HG02798 (cell line): ENCODE results near the gene PDSS2.

Source experiments
- ATAC-seq: cut with Tn5 transposase; IDR thresholded peaks from one replicate; pipeline ENCODE4 v1.9.1; 2021; ENCODE audit warnings: mild to moderate bottlenecking; ENCODE audit not compliant: unreplicated experiment, poor library complexity

Gene PDSS2

DNA sequence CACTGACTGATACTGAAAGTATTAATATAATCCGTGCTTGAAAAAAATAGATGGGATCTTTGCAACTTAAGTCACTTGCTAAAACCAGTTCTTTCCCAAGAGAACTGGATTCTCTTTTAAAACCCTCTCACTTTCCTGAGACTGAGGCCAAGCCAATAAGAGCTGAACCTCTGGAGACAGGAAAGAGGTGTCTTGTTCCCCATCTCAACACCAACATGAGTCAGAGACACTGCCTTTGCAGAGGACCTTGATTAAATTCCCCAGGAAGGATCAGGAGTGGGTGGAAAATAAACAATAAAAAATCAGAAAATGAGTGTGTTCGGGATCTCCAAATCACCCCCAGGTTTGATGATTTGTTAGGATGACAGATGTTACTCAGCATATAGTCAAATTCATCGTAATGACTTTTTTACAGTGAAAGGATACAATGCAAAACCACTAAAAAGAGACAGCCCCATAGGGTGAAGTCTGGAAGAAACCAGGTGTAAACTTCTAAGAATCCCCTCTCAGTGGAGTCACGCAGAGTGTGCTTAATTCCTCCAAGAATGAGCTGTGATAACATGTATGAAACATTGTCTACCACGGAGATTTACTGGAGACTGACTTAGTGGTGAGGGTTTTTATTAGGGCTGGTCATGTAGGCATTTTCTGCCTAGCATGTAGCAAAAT, 221.2 kb downstream of the PDSS2 start:
- no peak for ATAC-seq

DNA sequence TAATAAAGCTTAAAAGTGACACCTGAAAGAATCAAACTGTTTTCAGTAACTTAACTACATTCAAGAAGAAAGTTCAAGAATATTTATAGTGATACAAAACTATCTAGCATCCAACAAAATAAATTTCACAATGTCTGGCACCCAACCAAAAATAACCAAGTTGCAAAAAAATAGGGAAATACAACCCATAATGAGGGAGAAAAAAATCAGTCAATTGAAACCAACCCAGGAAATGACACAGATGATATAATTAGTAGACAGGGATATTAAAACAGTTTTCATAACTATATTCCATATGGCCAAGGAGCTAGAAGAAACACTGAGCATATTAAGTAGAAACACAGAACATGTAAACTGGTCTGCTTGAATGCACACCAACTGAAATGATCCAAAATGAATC, 223.9 kb downstream of the PDSS2 start:
- ATAC-seq: no peak

DNA sequence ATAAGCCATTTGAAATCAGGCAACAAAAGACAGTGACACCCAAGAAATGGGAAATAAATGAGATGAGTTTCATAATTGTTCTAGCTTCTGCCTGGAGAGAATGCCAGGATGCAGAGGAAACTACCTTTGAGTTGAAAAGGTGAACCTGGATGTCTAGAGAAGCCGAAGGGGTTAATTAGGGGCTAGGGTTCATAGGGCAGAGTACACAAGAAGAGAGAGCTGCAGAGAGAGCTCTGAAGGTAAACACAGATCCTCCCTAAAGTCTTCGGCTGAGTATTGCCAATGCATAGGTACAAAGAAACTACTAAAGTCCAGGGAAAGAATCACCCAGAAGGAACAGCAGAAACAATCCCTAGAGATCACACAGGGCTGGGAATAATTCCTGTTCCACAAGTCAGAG, 224.4 kb downstream of the PDSS2 start:
- ATAC-seq: no peak

DNA sequence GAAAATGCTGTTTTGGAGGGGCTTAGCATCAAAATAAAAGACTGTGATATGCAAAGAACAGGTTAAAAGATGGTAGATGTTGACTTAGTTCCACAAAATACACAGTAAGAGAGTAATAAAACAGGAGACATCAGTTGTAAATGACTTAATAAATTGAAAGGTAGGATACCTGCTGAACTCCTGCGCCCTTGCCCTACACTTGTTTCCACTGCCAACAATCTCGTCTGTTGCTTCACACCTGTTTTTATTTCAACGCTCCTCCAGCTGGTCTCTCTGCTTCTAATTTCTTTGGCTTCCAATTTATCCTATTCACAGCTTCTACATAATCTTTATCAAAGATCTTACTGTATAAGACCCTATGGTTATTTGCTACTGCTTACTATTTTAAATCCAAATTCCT, 228.1 kb downstream of the PDSS2 start:
- no peak for ATAC-seq

DNA sequence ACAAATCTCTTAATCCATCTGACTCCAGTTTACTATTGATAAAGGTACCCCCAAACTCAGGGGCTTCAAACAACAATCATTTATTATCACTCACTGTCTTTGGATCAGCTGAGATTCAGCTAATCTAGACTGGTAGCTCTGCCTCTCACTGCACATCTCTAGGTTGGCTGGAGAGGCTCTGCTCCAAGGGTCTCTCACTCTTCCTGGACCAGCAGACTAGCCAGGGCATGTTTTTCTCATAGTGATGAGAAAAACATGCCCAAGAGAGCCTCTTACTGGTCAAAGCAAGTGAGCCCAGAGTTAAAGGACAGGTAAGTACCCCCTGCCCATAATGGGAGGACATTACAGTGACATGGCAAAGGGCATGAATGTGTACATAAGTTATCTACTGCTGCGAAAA, 228.9 kb downstream of the PDSS2 start:
- no peak for ATAC-seq

DNA sequence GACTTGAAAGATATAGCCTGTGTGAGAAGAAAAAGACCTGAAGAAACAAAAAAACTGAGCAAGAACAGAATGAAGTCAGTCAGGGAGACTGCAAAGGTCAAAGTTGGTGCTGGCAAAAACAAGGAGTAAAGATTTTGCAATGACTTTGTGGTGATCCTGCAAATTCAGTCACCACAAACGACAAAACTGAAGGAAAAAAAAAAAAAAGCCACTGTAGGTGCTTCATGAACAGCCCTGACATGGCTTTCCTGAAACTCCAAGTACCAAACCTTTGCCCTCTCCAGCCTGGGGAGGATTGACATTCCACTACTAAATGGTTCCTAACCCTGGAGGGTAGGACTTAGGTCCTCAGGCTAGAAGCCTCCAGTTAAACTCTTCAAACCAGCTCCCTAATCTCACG, 229.3 kb downstream of the PDSS2 start:
- no peak for ATAC-seq

DNA sequence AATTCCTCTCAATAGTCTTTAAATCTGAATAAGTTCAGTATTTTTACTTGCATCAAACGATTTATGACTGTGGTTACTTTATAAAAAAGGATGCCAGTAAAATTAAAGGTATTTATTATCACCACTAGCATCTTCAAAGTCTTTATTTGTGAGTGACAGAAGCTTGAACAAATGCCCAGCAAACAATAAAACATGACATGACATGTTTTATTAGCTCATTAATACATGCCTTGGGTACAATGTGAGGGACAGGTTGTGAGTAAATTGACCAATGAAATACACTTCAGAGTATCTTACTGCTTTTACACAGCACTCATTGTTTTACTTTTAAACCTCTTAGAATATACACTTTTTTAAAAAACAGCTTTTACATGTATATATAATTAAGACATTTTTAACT, 230.6 kb downstream of the PDSS2 start:
- no peak for ATAC-seq

DNA sequence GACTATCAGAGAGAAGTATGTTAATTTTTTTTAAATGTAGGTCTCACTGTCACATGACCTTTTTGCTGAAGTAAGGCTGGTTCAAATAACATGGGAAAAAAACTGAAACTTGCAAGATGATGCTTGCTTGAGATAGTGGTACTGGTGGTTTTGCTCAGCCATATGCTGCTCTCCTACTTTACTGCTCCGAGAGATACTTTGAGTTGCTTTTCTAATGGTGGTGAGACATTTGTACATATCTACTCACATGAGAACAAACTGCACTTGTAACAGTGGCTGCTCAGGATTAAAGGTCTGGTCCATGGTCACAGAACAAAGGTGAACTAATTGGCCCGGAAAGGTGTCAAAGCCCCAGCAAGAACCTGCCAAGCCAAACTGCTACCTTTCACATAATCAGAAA, 237.8 kb downstream of the PDSS2 start:
- no peak for ATAC-seq

DNA sequence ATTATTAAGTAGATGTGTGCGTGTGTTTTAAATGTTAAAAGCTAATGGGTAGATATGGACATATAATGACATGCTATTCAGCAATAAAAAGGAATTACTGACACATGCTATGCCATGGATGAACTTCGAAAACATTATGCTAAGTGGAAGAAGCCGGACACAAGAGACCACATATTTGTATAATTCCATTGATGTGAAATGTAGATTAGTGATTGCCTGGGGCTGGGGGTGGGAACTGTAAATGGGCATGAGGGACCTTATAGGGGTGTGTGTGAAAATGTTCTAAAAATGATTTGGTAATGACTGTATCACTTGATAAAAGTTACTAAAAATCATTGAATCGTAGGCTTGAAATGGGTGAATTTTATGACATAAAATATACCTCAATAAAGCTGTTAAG, 239.5 kb downstream of the PDSS2 start:
- no peak for ATAC-seq

DNA sequence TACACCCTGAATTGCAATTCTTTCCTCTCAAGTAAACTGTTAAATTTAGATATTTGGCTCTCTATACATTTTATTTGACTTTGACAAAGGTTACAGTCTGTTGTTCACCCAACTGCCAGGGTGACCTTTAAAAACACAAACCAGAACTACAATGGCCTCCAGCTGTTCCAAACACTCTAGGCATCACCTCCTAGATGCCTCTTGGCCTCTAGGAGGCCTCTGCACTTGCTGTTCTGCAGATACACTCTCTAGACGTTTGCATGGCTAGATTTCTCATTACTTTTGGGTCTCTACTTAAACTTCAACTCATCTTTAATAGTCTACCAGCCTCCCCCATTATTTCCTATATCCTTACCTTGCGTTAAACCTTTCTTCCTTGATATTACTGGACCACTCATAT, 241.2 kb downstream of the PDSS2 start:
- no peak for ATAC-seq

DNA sequence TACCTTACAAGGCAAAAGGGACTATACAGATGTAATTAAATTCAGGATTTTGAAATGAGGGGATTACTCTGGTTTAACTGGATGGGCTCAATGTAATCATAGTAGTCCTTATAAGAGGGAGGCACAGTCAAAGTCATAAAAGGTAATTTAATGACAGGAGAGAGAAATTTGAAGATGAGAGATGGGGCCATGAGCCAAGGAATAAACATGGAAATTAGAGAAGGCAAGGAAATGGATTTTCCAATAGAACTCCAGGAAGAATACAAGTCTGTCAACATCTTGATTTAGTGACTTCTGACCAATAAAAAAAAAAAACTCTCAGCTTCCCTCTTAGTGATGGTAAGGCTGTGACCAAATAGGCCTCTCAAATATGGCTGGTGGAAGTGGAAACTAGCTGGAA, 242.1 kb downstream of the PDSS2 start:
- ATAC-seq: no peak

DNA sequence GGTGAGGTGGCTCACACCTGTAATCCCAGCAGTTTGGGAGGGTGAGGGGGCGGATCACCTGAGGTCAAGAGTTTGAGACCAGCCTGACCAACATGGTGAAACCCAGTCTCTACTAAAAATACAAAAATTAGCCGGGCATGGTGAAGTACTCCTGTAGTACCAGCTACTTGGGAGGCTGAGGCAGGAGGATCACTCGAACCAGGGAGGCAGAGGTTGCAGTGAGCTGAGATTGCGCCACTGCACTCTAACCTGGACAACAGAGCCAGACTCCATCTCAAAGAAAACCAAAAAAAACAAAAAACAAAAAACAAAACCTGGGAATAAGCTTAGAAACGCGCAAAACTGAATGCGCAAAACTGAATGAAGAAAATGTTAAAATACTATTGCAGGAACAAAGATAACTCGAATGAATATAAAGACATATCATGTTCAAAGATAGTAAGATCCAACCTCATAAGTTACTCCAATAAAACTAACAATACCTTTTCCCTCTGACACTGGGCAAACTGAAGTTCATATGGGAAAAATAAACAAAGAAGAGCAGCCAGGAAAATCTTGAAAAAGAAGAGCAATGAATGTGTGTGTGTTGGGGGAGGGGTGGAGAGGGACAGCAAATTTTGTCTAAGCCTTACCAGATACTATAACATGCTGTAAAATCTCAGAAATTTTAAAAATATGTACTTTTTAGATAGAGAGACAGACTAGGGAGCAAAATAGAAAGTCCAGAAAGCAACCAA, 243.0 kb downstream of the PDSS2 start:
- no peak for ATAC-seq

DNA sequence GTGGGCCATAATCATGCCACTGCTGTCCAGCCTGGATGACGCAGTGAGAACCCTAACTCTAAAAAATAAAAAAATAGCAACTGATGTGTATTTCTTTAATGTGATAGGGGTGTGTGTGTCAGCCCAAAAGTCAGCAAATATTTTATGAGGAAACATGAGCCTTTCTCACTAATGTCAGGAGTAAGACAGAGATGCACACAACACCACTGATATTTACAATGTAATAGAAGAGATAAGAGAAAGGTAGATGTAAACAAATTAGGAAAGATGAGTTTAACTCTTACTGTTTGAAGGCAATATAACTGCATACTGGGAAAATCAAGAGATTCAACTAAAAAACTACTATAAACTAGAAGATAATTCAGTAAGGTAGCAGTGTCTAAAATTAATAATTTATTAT, 244.0 kb downstream of the PDSS2 start:
- ATAC-seq: no peak

DNA sequence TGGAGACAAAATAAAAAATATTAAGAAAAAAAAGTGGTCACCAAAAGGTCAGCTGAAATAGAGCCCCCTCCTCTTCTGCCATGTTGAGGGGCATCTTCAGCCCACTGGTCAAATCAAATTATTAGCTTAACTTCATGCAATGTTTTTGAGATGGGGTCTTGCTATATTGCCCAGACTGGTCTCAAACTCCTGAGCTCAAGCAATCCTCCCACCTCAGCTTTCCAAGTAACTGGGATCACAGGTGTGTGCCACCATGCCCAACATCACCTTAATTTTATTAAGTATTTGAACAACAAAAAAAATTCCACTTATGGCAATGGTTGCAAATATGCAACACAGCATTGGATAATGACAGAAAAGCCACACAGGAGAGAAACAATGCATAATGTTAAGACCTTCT, 244.7 kb downstream of the PDSS2 start:
- no peak for ATAC-seq

DNA sequence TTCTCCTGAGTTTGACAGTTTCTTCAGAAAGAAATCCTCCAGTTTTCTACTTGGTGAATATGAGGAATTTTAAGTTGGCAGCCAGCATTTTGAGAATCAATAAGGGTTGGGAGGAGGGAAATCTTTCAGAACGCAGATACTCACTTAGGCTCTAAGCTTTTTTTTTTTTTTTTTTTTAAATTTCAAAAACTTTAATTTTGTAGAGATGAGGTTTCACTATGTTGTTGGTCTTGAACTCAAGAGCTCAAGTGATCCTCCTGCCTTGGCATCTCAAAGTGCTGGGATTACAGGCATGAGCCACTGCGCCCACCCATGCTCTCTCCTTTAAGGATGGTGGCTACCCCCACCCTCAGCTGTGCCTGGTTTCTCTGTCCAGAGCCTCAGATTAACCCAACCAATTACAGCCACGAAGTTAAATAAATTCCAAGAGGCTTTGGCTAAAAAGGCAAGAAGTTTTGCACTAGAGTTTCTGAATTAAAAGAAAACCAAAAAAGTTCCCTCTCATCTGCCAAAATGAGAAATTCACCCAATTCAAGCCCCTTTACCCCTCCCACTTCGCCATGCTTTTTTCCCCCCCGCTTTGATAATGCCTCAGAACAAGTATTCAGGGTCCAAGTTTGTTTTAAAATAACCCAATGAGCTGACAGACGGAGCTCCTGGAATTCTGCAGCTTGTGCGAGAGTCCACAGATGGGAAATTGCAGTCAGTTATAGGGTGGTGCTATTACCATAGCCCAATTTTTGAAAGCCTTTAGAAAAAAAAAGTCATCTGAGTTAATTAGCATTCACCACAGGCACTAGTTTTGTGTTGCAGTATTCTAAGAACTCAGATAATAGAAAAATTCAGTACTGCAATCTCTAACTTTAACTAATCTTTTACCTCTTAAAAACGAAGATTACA, 249.7 kb downstream of the PDSS2 start:
- ATAC-seq: no peak

DNA sequence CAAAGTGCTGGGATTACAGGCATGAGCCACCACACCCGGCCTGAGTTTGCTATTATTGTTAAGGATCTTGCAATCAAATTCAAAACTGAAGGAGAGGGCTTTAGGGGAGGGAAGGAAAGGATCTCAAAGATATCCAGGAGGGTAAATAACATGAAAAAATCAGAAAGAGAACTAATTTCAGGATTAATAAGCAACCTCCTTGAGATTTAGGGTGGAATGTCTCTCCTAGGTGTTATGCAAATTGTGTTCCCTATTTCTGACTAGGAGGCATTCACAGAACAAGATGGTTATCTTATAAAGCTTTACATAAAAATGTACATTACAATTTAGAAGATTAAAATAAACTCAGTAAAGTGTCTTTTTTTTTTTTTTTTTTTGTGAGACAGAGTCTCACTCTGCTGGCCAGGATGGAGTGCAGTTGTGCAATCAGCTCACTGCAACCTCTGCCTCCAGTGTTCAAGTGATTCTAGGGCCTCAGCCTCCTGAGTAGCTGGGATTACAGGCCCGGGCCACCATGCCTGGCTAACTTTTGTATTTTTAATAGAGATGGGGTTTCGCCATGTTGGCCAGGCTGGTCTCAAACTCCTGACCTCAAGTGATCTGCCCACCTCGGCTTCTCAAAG, 252.0 kb downstream of the PDSS2 start:
- ATAC-seq: no peak

DNA sequence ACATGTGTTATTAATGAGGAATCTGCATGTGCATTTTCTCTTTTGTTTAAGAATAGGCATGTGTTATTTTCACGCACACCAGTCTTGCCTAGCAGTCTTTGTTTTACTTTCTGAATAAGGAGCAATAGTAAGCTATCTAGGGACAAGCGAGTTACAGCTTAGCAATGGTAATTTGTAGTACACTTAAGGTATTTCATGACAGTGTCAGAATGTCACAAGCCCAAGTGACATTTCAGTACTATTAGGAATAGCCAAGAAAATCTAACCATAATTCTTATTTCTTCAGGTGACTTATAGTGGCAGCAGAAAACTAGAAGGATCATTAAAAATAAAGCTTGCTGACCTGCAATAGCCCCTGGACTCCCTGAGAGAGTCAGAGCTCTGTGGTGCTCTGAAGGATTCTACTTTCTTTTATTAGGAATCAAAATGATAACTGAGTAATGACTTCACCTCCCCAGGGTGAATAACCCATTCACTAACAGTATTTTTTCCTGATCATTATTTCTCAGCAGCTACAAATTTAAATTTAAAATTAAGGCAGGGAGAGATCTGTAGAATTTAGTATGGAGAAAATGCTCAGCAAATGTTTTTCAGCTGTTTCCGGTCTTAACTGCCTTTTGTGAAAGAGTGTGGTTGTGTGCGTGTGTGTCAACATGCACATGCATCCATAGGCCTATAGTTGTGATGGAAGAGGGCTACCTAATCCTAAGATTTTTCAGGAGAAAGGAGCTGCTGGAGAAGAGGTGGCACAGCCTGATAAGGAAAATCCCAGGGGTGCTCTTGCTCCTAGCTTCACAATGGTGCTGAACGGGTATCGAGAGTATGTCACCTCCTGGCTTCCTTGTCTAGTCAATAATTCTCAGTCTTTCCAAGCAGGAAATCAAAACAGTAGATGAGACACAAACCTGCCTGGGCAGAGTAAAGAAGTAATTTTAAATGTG, 254.0 kb downstream of the PDSS2 start:
- ATAC-seq: no peak

DNA sequence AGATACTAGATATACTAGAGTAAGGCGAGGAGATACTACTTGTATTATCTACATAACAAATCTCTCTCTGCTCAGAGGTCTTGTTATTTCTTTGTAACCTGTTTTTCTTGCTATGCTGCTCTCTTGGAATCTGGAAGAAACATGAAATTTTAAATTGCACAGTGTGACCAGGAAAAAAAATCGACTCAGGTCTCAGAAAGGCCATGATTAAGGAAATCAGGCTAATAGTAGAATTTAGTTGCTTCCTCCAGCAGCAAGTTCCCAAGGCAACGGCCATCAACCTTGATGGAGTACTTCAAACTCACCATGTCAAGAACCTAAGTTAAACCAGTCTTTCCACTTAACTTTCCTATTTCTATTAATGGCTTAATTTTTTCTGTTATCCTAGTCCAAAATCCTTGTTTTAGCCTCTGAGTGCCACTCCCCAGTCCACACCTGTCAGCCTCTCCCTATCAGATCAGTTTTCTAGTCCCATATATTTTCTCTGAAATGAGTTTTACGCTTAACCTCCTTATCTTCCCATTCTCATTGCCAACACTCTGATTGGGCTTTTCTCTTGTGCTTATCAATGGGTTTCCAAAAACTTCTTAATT, 256.4 kb downstream of the PDSS2 start:
- ATAC-seq: no peak

DNA sequence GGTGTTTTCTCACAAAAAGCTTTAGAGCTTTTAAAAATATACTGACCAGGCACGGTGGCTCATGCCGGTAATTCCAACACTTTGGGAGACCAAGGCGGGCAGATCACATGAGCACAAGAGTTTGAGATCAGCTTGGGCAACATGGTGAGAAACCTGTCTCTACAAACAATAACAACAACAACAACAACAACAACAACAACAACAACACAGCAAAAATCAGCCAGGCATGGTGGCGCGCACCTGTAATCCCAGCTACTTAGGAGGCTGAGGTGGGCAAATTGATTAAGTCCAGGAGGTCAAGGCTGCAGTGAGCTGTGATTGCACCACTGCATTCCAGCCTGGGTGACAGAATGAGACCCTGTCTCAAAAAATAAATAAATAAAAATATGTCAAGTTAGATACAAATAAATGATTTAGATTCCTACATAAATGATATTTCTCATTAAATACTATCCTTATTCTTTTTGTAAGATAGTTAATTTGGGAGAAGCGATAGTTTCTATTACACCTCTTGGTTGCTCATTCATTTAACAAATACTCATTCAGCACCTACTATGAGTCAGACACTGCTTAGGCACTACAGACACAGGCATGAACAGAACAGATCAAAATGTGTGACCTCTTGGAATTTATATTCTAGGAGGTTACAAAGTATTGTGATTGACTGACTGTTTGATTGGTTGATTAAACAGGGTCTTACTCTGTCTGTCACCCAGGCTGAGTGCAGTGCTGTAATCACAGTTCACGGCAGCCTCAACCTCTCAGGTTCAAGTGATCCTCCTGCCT, 260.5 kb downstream of the PDSS2 start:
- no peak for ATAC-seq
